IMR-90 (cell line): ENCODE measurements around the gene DPYD. TPM values are rescaled to one million over a fixed set of nuclear protein-coding genes. Genes with fewer than 3 reads are reported as not detected.

ENCODE experiments used
- ATAC-seq: fragments of 200-7000 bp; cut with Tn5 transposase; 2 replicates; pipeline ENCODE4 v1.9.1; 2020; ENCODE audit warnings: low read depth, mild to moderate bottlenecking, moderate library complexity
- BruUV-seq: library from RNA; stranded (reverse); fragments of 400-500 nt; replicated peaks from 2 replicates; lab custom pipeline; 2021; lab: Mats Ljungman, UMichigan
- CTCF ChIA-PET: fragments of 300-600 bp; formaldehyde crosslinking; extraction: SDS; loops from one replicate; lab custom pipeline; 2021; ENCODE audit warnings: antibody characterized with exemption; lab: Yijun Ruan, JAX
- POLR2A ChIA-PET: fragments of 300-600 bp; sonication (Branson Sonifier 250); formaldehyde crosslinking; loops from one replicate; lab custom pipeline; 2022; ENCODE audit warnings: antibody characterized with exemption; ENCODE audit not compliant: unreplicated experiment; lab: Charles Lee
- DNase-seq: peaks from one replicate; pipeline ENCODE4 v3.0.0; 2013
- H2AFZ ChIP-seq: replicated peaks from 2 replicates; pipeline ENCODE3; 2013; ENCODE audit warnings: low read length, mild to moderate bottlenecking; ENCODE audit not compliant: poor library complexity
- H2AK5ac ChIP-seq: 2 replicates; pipeline ENCODE4 v1.6.1; 2013; ENCODE audit warnings: low read depth, low read length, inconsistent platforms
- H2AK9ac ChIP-seq: replicated peaks from 2 replicates; pipeline ENCODE3; 2013; ENCODE audit warnings: mild to moderate bottlenecking, low read depth, low read length, moderate library complexity; ENCODE audit not compliant: poor library complexity
- H2BK120ac ChIP-seq: 2 replicates; pipeline ENCODE4 v1.6.1; 2013; ENCODE audit warnings: low read depth, low read length, inconsistent platforms
- H2BK15ac ChIP-seq: 3 replicates; pipeline ENCODE4 v1.6.1; 2013; ENCODE audit warnings: low read depth, low read length, inconsistent platforms
- H2BK20ac ChIP-seq: 2 replicates; pipeline ENCODE4 v1.6.1; 2013; ENCODE audit warnings: low read depth, mild to moderate bottlenecking, inconsistent platforms, low read length, moderate library complexity
- H2BK5ac ChIP-seq: 2 replicates; pipeline ENCODE4 v1.6.1; 2013; ENCODE audit warnings: mild to moderate bottlenecking, low read depth, low read length, inconsistent platforms; ENCODE audit not compliant: poor library complexity, severe bottlenecking
- H3K14ac ChIP-seq: replicated peaks from 2 replicates; pipeline ENCODE4 v1.6.1; 2013; ENCODE audit warnings: low read depth, low read length, inconsistent platforms
- H3K18ac ChIP-seq: 2 replicates; pipeline ENCODE4 v1.6.1; 2013; ENCODE audit warnings: low read depth, low read length, control low read depth
- H3K23ac ChIP-seq: 2 replicates; pipeline ENCODE4 v1.6.1; 2013; ENCODE audit warnings: low read depth, low read length, inconsistent platforms
- H3K27ac ChIP-seq: 2 replicates; pipeline ENCODE4 v1.5.1; 2013; ENCODE audit warnings: mild to moderate bottlenecking, control low read depth, low read length; ENCODE audit not compliant: insufficient read depth
- H3K27me3 ChIP-seq: 2 replicates; pipeline ENCODE4 v1.6.1; 2013; ENCODE audit warnings: low read length; ENCODE audit not compliant: control insufficient read depth, insufficient read depth
- H3K36me3 ChIP-seq: 2 replicates; pipeline ENCODE4 v1.6.1; 2013; ENCODE audit warnings: low read length, mixed read lengths; ENCODE audit not compliant: control insufficient read depth, insufficient read depth
- H3K4ac ChIP-seq: 2 replicates; pipeline ENCODE4 v1.6.1; 2013; ENCODE audit warnings: low read depth, low read length, inconsistent platforms
- H3K4me1 ChIP-seq: 2 replicates; pipeline ENCODE4 v1.6.1; 2013; ENCODE audit warnings: low read length, mixed read lengths; ENCODE audit not compliant: control insufficient read depth, insufficient read depth
- H3K4me2 ChIP-seq: 2 replicates; pipeline ENCODE4 v1.6.1; 2013; ENCODE audit warnings: low read depth, mild to moderate bottlenecking, control low read depth, low read length, moderate library complexity
- H3K4me3 ChIP-seq: 2 replicates; pipeline ENCODE4 v1.5.1; 2013; ENCODE audit warnings: low read depth, mild to moderate bottlenecking, control low read depth, low read length, moderate library complexity; ENCODE audit not compliant: insufficient read depth
- H3K56ac ChIP-seq: 2 replicates; pipeline ENCODE4 v1.6.1; 2013; ENCODE audit warnings: low read length, inconsistent platforms; ENCODE audit not compliant: insufficient read depth; ENCODE audit errors: extremely low read depth
- H3K79me1 ChIP-seq, 2 experiments: 2 replicates each; pipeline ENCODE4 v1.6.1; 2013; ENCODE audit warnings: low read length in 2 of 2, inconsistent platforms in 1 of 2, low read depth in 1 of 2
- H3K9ac ChIP-seq: 2 replicates; pipeline ENCODE4 v1.6.1; 2013; ENCODE audit warnings: low read depth, low read length, control low read depth
- H3K9me1 ChIP-seq: 2 replicates; pipeline ENCODE4 v1.6.1; 2013; ENCODE audit warnings: low read length, inconsistent platforms; ENCODE audit not compliant: insufficient read depth
- H3K9me3 ChIP-seq: 2 replicates; pipeline ENCODE4 v1.6.1; 2013; ENCODE audit warnings: low read length; ENCODE audit not compliant: control insufficient read depth, insufficient read depth
- H4K20me1 ChIP-seq: 2 replicates; pipeline ENCODE4 v1.6.1; 2013; ENCODE audit warnings: low read length, inconsistent platforms; ENCODE audit not compliant: insufficient read depth
- H4K5ac ChIP-seq: 2 replicates; pipeline ENCODE4 v1.6.1; 2013; ENCODE audit warnings: mild to moderate bottlenecking, low read depth, low read length, control low read depth
- H4K8ac ChIP-seq, 2 experiments: 2 replicates each; pipeline ENCODE4 v1.6.1; 2013; ENCODE audit warnings: low read depth in 2 of 2, low read length in 2 of 2, control low read depth in 1 of 2, inconsistent platforms in 1 of 2
- H4K91ac ChIP-seq: 2 replicates; pipeline ENCODE4 v1.6.1; 2013; ENCODE audit warnings: low read depth, low read length, inconsistent platforms; ENCODE audit not compliant: insufficient read depth
- BHLHE40 ChIP-seq: fragments of 150-350 bp; IDR thresholded peaks from 2 replicates; pipeline ENCODE4 v1.6.1; 2016; ENCODE audit warnings: mild to moderate bottlenecking, low read depth, low read length
- CEBPB ChIP-seq: IDR thresholded peaks from 2 replicates; pipeline ENCODE4 v1.6.1; 2012; ENCODE audit warnings: low read depth, low read length, improper control_type of control experiment
- CHD1 ChIP-seq: IDR thresholded peaks from 2 replicates; pipeline ENCODE4 v1.6.1; 2012; ENCODE audit warnings: low read depth, low read length, improper control_type of control experiment
- CTCF ChIP-seq: conservative IDR thresholded peaks from 2 replicates; pipeline ENCODE4 v1.5.1; 2012; ENCODE audit warnings: mild to moderate bottlenecking, low read depth, low read length, improper control_type of control experiment
- ELK1 ChIP-seq: fragments of 150-350 bp; IDR thresholded peaks from 2 replicates; pipeline ENCODE4 v1.6.1; 2016; ENCODE audit warnings: low read depth, mild to moderate bottlenecking, low read length, moderate library complexity, borderline replicate concordance
- FOS ChIP-seq: fragments of 150-350 bp; IDR thresholded peaks from 2 replicates; pipeline ENCODE4 v1.6.1; 2016; ENCODE audit warnings: low read depth, low read length
- MAFK ChIP-seq: IDR thresholded peaks from 2 replicates; pipeline ENCODE4 v1.6.1; 2012; ENCODE audit warnings: low read depth, low read length, improper control_type of control experiment
- MAZ ChIP-seq: IDR thresholded peaks from 2 replicates; pipeline ENCODE4 v1.6.1; 2012; ENCODE audit warnings: low read depth, mild to moderate bottlenecking, low read length, improper control_type of control experiment, moderate library complexity, borderline replicate concordance
- MXI1 ChIP-seq: IDR thresholded peaks from 2 replicates; pipeline ENCODE4 v1.6.1; 2012; ENCODE audit warnings: low read depth, mild to moderate bottlenecking, low read length, moderate library complexity, borderline replicate concordance
- NFE2L2 ChIP-seq: fragments of 150-350 bp; IDR thresholded peaks from 2 replicates; pipeline ENCODE4 v1.6.1; 2016; ENCODE audit warnings: low read depth, mild to moderate bottlenecking, low read length
- POLR2A ChIP-seq: IDR thresholded peaks from 2 replicates; pipeline ENCODE4 v1.6.1; 2012; ENCODE audit warnings: mild to moderate bottlenecking, low read depth, low read length
- RAD21 ChIP-seq: IDR thresholded peaks from 2 replicates; pipeline ENCODE4 v1.6.1; 2012; ENCODE audit warnings: low read length, improper control_type of control experiment
- RCOR1 ChIP-seq: IDR thresholded peaks from 2 replicates; pipeline ENCODE4 v1.6.1; 2012; ENCODE audit warnings: mild to moderate bottlenecking, low read length, improper control_type of control experiment; ENCODE audit not compliant: insufficient replicate concordance
- RFX5 ChIP-seq: IDR thresholded peaks from 2 replicates; pipeline ENCODE4 v1.8.0; 2012; ENCODE audit warnings: low read depth, mild to moderate bottlenecking, low read length, moderate library complexity
- SMC3 ChIP-seq: fragments of 150-350 bp; IDR thresholded peaks from 2 replicates; pipeline ENCODE4 v1.6.1; 2016; ENCODE audit warnings: low read depth, mild to moderate bottlenecking, antibody characterized with exemption, low read length, moderate library complexity
- USF2 ChIP-seq: fragments of 150-350 bp; IDR thresholded peaks from 2 replicates; pipeline ENCODE4 v1.6.1; 2017; ENCODE audit warnings: mild to moderate bottlenecking, antibody characterized with exemption, low read length, low read depth
- WGBS, 2 experiments: methylation state at CpG; one replicate each; pipeline versions ENCODE4 v1.1.5 to v1.1.7; 2013; ENCODE audit warnings: missing lambda C conversion rate in 2 of 2; ENCODE audit not compliant: insufficient read length in 1 of 2; ENCODE audit errors: extremely low coverage in 2 of 2; 5-methylcytosine and 5-hydroxymethylcytosine counted together
- dilution Hi-C: fragments of 300-500 bp; cut with HindIII; formaldehyde crosslinking; loops from one replicate; pipeline ENCODE4 v1.14.3; 2018; ENCODE audit warnings: low sequenced_read_pairs; ENCODE audit not compliant: unreplicated experiment
- in situ Hi-C: fragments of 300-500 bp; cut with MboI; formaldehyde crosslinking; loops from 3 replicates; pipeline ENCODE4 v1.14.3; 2019; ENCODE audit warnings: low sequenced_read_pairs, inconsistent platforms, mixed read lengths
- intact Hi-C: fragments of 100-400 bp; cut with micrococcal nuclease; formaldehyde crosslinking; loops from 2 replicates; pipeline ENCODE4 v1.10.0; 2022
- polyA plus RNA-seq, 3 experiments: library from polyadenylated mRNA; depleted of rRNA; stranded (reverse); fragments of >200 nt; gene quantifications; 2 replicates each; pipeline ENCODE4 v1.2.3, GENCODE V29; 2012; ENCODE audit warnings: low replicate concordance in 1 of 3
- total RNA-seq: library from RNA; depleted of rRNA; stranded (reverse); fragments of >200 nt; gene quantifications from 2 replicates; pipeline ENCODE4 v1.2.3, GENCODE V29; 2012

The DPYD gene
- total and polyA plus RNA-seq, 2 of the 4 experiments (the other 2 are of a cell fraction) = 9.3 to 47.3 TPM

- no peak overlapping the region for H2BK20ac ChIP-seq
- H4K91ac ChIP-seq = no peak overlapping the region
- H3K27me3 ChIP-seq = no peaks in the 10 kb centered on the region
- no peak overlapping the region for H3K4ac ChIP-seq
- no peak overlapping the region for H4K8ac ChIP-seq
- H4K5ac ChIP-seq = no peak overlapping the region
- DNase-seq = no peak
- dilution Hi-C loops (no loop called here), in situ Hi-C loops (no loop called here), intact Hi-C loops (no loop called here)
- H3K23ac ChIP-seq = no peak overlapping the region
- no peaks in the 10 kb centered on the region for H3K36me3 ChIP-seq
- no peak overlapping the region for H2BK5ac ChIP-seq
- POLR2A ChIA-PET = no interaction called here
- no peak for TF ChIP-seq RCOR1
- no peak for TF ChIP-seq RFX5
- TF ChIP-seq MAFK = no peak
- no peak for TF ChIP-seq USF2
- TF ChIP-seq NFE2L2 = no peak
- no peak for TF ChIP-seq RAD21
- no peak for TF ChIP-seq FOS
- TF ChIP-seq CTCF = no peak
- no peak for TF ChIP-seq CEBPB
- TF ChIP-seq BHLHE40 = no peak
- no peak for TF ChIP-seq CHD1
- no peak for TF ChIP-seq SMC3
- TF ChIP-seq ELK1 = no peak
- TF ChIP-seq POLR2A = no peak
- TF ChIP-seq MAZ = no peak
- no peak for TF ChIP-seq MXI1
- H3K27ac ChIP-seq = no peak overlapping the region
- no peak overlapping the region for H2BK15ac ChIP-seq
- H3K56ac ChIP-seq = no peak overlapping the region
- H3K9ac ChIP-seq = no peak overlapping the region
- H3K4me3 ChIP-seq = no peak overlapping the region
- H3K4me2 ChIP-seq = no peak overlapping the region
- no peaks in the 10 kb centered on the region; the same call in 1 of the 2 replicates for H3K4me1 ChIP-seq
- peaks cover 9% of the 10 kb centered on the region for H3K9me3 ChIP-seq
- H3K18ac ChIP-seq = no peak overlapping the region
- H2AK5ac ChIP-seq = no peak overlapping the region
- H2AK9ac ChIP-seq = no peak overlapping the region
- WGBS, 2 experiments = no CpG with 5 or more reads among the region's 2 CpGs
- no peaks in the 10 kb centered on the region for H3K79me1 ChIP-seq
- ATAC-seq = no peak
- H2AFZ ChIP-seq = no peak overlapping the region
- CTCF ChIA-PET = no interaction called here
- H4K20me1 ChIP-seq = no peaks in the 10 kb centered on the region
- no peak overlapping the region for H3K14ac ChIP-seq
- no peak overlapping the region for H2BK120ac ChIP-seq
- BruUV-seq = no TSS peak
- no peaks in the 10 kb centered on the region for H3K9me1 ChIP-seq
Observed at GRCh38 chr1:97061604-97062003, 859.2 kb downstream of the DPYD start.
